GM19240 (cell line): Measurements from ENCODE around the gene TAS2R3.
A peak's percentile ranks its signal among the peaks of the same experiment; 100 is the strongest.
"Not testable (repeated sequence)": the region's sequence is repeated elsewhere in the genome, so short reads cannot be mapped to it uniquely, and the experiment has no call there.

Experiments
- DNase-seq: peaks from one replicate; pipeline ENCODE4 v3.0.0; 2011; ENCODE audit warnings: low spot score; ENCODE audit not compliant: insufficient read length

TAS2R3 gene, protein sequence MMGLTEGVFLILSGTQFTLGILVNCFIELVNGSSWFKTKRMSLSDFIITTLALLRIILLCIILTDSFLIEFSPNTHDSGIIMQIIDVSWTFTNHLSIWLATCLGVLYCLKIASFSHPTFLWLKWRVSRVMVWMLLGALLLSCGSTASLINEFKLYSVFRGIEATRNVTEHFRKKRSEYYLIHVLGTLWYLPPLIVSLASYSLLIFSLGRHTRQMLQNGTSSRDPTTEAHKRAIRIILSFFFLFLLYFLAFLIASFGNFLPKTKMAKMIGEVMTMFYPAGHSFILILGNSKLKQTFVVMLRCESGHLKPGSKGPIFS

GRCh38 chr7:141763797-141764196 lies at the start of gene TAS2R3:
Gene TAS2R3, plus strand, starts transcription at chr7:141764097. Its CDS starts 62 bp downstream, at chr7:141764159.
- DNase-seq = no peak

- no peak for DNase-seq
These were observed 49.3 kb upstream of the TAS2R3 start for GRCh38 chr7:141714571-141714970.

- no peak for DNase-seq
These were observed 48.9 kb upstream of the TAS2R3 start for GRCh38 chr7:141715018-141715417.

DNA sequence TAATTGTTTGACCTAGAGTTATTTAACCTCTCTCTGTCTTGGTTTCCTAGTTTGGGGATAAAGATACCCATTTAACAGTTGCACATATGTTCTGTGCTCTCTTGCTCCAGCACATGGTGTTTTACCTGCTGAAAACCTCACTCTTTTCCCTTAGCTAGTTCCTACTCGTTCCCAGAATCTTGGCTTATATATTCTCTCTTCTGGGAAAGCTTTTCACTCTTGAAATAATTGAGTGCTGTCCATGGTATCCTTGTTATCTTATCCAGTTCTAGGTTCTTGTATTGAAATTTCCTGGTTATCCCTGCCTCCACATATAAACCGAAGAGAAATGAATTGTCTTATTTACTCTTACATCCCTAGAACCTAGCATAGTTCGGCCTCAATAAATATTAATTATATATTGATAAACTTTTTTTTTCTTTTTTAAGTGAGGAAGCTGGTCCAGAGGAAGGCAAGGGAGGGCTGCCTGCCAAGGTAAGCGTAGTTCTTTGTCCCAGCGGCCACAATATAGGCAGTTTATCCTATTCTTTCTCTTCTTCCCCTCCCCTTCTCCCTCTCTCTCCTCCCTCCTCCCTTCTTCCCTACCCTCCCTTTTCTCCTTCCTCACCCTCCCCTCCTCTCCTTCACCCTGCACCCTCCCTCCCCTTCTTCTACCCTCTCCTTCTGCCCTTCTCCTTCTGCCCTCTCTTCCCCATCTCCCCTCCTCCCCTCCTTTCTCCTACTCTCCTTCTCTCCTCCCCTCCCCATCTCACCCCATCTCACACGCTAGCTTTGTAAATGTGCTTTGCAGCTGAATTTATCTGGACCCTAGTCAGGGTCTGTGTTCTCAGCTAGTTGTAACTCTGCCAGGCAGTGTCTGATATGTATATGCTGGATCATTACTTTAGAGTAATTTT lies 47.9 kb upstream of the TAS2R3 start:
- DNase-seq = no peak

DNA sequence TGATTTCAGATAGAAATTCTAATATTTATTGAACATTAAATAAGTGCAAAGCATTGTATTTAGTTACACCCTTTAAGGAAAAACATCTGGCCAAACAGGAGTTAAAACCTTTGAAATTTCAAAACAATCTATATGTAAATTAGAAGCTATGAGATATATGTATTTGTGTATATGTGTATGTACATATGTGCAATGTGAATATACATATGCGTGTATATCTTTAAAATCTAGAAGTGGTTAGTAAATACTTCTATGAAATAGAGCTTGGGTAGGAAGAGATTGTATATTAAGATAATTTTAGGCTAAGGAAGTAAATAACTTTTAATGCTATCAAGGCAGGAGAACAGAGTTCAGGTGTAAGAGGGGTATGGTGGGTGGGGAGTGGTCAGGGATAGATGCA lies 46.4 kb upstream of the TAS2R3 start:
- DNase-seq = no peak

DNA sequence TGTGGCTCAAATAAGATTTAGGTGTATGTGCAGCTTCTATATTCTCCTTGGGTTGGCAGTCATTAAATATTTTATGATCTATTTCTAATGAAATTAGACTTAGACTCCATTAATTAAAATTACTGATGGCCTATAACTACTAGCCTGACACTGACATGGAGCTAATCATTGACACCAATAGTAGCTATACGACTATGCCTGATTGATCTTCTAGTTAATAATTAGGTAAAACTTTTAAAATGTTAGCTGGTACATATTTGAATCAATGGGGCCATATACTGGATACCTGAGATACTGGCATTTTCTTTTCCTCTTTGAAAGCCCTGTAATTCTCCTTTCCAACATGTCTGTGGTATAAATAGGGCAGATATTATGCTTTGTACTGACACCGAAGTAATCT lies 41.4 kb upstream of the TAS2R3 start:
- no peak for DNase-seq

DNA sequence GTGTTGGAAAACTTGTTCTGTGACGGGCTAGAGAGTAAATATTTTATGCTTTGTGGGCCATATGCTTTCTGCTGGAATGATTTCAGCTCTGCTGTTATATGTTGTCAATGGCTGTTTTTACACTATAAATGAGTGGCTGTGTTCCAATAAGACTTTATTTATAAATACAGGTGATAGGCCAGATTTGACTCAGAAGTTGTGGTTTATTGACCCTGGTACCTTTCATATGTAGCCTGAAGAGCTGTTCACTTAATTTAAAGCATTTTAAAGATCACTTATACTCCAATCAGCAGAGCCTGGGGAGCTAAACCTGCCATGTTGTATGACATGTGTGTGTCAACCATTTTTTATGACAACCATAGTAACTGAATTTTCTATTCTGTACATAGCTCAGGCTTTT lies 34.9 kb upstream of the TAS2R3 start:
- DNase-seq = no peak

GRCh38 chr7:141731476-141732149 lies 32.3 kb upstream of the TAS2R3 start:
- no peak for DNase-seq

- DNase-seq = no peak
These were observed 26.6 kb upstream of the TAS2R3 start for GRCh38 chr7:141737118-141737835.

- DNase-seq = peak; percentile 76
These were observed 25.9 kb upstream of the TAS2R3 start, which contains the start of gene SSBP1 for GRCh38 chr7:141737836-141738591. Gene SSBP1, plus strand, starts transcription at chr7:141738358. Its CDS starts 809 bp downstream, at chr7:141739167.

DNA sequence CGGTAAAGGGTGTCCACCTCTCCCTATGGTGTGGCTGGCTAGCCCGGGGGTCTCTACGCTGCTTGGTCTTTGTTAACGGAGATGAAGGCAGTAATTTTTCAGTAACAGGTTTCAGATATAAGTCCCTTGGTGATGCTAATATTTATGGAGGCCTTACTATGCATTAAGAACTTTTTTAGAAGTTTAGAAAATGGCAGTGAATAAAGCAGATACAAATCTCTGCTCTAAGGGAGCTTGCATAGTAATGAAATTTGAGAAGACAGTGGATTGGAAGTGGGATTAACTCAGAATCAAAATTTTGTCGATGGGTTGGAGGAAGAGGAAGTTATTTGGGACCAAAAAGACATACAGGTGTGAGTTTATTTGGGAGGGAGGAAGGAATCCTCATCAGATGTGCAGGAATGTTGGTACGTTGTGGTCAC lies 25.3 kb upstream of the TAS2R3 start:
- no peak for DNase-seq

- no peak for DNase-seq
These were observed 24.6 kb upstream of the TAS2R3 start for GRCh38 chr7:141739250-141739649.

DNA sequence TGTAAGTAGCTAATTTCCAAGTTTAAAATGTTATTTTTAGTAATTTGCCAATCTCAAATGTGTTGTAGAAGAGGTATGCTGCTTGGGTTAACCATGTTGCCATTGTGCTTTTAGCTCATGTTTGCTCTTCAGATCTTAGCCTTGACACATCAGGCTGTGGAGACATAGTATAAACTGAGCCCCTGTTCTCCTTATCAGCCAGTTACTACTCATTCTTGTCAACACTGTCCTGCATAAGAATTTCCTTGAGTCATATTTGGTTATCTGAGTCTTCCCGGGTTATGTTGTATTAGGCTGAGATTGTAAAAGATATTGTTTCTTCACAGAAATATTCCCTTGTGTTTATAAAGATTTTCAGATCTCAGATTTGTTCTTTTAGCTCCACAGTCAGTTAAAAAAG lies 21.7 kb upstream of the TAS2R3 start:
- DNase-seq = no peak

DNA sequence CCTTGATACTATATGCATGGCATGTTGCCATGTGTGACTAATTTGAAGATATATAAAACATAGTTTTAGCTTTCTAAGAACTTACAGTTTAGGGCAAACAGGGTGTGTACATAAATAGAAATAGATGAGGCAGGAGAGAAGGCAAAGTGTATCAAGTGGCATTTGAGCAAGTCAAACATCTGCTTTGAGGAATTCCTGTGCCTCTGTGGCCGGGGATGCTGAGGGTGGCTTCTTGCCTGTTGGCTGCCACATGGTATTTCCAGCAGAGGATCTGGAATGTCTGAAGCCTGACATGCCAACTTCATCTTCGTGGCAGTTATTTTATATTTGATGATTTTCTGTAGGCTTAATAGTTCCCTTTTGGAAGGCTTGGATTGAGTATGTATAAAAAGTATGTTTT lies 19.8 kb upstream of the TAS2R3 start:
- no peak for DNase-seq

GRCh38 chr7:141748396-141748795 lies 15.5 kb upstream of the TAS2R3 start:
- DNase-seq = no peak

DNA sequence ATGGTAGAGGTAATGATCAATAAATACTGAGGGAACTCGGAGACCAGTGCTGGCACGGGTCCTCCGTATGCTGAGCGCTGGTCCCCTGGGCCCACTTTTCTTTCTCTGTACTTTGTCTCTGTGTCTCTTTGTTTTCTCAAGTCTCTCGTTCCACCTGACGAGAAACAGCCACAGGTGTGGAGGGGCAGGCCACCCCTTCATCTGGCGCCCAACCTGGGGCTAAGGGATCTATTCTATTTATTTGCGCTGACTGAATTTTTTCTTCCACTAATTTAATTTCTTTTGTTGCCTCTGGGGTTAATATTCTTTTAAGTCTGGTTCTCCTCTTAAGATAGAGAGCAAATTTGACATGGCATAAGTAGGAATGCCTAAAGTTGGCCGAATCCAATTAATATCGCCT lies 12.0 kb upstream of the TAS2R3 start:
- DNase-seq = not testable (repeated sequence)

DNA sequence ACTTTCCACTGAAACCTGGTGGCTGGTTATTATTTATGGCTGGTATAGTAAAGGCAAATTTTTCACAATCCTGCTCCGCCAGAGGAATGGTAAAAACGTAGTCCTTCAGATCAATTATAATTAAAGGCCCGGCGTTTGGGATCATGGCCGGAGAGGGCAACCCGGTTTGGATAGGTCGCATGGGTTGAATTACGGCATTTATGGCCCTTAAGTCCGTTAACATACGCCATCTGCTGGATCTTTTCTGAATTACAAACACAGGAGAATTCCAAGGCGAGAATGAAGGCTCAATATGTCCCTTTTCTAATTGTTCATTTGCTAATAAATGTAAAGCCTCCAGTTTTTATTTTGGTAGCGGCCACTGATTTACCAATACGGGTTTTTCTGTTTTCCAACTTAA lies 11.3 kb upstream of the TAS2R3 start:
- no peak for DNase-seq

GRCh38 chr7:141754939-141755338 lies 9.0 kb upstream of the TAS2R3 start:
- no peak for DNase-seq

DNA sequence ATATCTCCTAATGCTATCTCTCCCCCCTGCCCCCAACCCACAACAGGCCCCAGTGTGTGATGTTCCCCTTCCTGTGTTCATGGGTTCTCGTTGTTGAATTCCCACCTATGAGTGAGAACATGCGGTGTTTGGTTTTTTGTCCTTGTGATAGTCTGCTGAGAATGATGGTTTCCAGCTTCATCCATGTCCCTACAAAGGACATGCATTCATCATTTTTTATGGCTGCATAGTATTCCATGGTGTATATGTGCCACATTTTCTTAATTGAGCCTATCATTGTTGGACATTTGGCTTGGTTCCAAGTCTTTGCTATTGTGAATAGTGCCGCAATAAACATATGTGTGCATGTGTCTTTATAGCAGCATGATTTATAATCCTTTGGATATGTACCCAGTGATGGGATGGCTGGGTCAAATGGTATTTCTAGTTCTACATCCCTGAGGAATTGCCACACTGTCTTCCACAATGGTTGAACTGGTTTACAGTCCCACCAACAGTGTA lies 6.2 kb downstream of the TAS2R3 start:
- not testable (repeated sequence) for DNase-seq

DNA sequence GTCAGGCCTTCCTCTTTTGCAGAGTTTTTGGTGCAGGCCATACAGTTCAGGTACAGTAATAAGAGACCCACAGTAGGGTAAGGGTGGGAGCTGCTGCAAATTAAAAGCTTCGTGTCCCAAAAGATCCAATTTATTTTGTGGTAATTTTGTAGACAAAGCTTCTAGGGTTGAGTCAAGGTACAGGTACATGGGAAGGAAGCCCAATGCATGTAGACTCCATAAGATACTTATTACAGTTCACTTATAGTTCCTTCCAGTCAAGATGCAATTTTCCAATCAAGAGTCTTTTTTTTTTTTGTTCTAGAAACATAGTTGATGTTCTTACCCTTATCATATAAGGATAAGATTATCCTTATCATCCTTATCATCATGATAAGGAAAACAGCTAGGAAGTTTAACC lies 12.5 kb downstream of the TAS2R3 start, which contains the start of gene TAS2R4:
Gene TAS2R4, plus strand, starts transcription at position 301 of the 400 bp plus-strand sequence. CDS start 1,815 bp downstream, outside the sequence.
- DNase-seq = no peak
